ENCODE results near the gene BRF1.
"Not testable (repeated sequence)": the region's sequence is repeated elsewhere in the genome, so short reads cannot be mapped to it uniquely, and the experiment has no call there.

BRF1 gene

GRCh38 chr14:105290621-105291346, 10.0 kb downstream of the BRF1 start:
- no peak for DNase-seq (ENCODE audit: low spot score)

DNA sequence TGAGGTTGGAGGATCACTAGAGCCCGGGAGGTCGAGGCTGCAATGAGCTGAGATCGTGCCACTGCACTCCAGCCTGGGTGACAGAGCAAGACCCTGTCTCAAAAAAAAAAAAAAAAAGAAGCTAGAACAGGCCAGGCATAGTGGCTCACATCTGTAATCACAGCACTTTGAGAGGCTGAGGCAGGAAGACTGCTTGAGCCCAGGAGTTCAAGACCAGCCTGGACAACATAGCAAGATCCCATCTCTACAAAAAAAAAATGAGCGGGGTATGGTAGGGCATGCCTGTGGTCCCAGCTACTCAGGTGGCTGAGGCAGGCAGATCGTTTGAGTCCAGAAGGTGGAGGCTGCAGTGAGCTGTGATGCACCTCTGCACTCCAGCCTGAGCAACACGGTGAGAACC, 11.9 kb downstream of the BRF1 start:
- DNase-seq (ENCODE audit: low spot score), result not testable (repeated sequence)

DNA sequence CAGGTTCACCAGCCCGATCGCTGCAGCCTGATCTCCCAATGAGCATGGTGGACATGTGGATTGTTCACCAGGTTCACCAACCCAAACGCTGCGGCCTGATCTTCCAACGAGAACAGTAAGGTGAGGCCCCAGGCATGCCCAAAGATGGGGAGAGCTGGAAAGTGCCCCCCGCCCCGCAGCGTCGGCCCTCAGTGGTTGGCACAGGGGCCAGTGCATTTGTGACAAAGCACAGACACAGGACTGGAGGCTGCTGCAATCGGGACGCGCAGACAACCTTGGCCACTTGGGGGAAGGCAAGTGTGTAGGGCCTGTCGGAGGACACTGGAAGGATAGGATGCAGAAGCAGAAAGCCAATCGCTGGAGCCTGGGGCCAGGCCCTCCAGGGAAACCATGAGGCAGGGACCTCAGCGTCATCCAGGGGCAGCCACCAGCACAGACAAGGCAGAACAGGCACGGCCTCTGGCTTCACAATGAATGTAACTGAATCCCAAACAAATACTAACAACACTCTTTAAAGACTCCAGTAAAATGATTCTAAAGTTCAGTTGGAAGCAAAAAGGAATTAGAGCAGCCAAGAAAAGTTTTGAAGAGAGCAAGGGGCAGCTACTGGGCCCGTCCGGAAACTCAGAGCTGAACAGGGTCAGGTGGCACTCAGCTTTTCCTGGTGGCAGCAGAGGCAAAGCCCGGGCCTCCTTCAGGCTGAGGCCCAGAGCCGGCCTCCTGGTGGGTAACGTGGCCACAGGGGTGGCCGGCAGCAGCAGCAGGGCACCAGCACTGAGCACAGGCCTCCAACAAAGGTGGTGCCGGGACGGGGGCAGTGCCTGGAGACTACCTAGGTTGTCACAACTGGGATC, 13.3 kb downstream of the BRF1 start:
- DNase-seq (ENCODE audit: low spot score), result no peak

GRCh38 chr14:105286759-105287144, 14.0 kb downstream of the BRF1 start:
- no peak for DNase-seq (ENCODE audit: low spot score)

DNA sequence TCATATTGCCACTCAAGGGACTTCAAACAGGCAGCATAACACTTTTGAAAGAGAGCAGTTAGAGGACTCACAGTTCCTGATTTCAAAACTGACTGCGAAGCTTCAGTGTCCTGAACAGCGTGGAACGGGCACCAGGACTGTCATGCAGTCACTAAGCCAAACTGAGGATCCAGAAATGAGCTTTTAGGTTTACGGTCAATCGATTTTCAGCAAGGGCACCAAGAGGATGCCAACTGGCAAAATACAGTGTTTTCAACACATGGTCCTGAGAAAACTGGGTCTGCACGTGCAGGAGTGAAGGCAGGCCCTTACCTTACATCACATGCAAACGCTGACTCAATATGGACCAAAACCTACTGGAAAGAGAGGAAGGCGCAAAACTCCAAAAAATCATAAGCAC, 15.6 kb downstream of the BRF1 start:
- DNase-seq (ENCODE audit: low spot score), result no peak

DNA sequence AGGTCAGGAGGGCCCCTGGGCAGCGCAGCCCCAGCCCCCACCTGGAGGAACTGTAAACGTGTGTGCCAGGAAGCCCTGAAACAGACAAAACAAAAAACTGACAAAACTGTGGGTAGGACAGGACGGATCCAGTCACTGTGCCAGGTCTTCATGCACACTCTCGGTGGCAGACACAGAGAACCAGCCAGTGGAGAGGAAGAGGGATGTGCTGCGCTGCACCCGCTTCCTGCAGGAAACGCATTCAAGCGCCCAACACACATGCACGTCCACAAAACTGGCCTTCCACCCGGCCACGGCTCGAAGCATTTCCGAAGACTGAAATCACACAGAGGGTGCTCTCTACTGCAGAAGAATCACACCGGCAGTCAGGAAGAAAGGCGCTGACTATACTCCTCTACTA, 16.9 kb downstream of the BRF1 start:
- DNase-seq (ENCODE audit: low spot score), result no peak

- no peak for DNase-seq (ENCODE audit: low spot score)
These were observed 17.8 kb downstream of the BRF1 start for GRCh38 chr14:105283028-105283427.

GRCh38 chr14:105282098-105282725, 18.6 kb downstream of the BRF1 start:
- no peak for DNase-seq (ENCODE audit: low spot score)

DNA sequence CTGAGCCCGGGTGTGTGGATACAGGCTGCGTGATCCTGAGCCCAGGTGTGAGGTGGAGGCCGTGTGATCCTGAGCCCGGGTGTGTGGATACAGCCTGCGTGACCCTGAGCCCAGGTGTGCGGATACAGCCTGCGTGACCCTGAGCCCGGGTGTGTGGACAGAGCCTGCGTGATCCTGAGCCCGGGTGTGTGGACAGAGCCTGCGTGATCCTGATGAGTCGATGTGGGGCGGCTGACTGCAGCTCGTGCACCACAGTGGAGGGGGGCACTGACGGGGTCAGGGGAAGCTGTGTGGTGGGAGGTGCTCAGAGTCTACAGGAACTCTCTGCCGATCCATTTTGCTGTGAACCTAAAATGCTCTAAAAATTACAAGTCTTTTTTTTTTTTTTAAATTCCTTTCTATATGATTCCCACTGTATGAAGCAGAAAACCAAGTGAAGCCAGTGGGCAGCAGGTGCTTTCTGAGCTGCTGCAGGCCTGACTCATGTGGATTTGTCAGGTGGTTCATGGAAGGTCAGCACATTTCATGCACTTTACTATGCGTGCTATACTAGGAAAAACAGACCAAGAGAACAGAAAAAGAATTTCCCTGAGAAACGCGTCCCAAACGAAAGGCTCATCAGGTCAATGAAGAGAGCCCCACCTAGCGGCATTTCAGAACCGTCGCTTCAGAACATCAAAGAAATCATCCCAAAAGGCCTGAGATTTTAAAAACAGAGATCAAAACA, 19.3 kb downstream of the BRF1 start:
- DNase-seq (ENCODE audit: low spot score), result peak; percentile 30

DNA sequence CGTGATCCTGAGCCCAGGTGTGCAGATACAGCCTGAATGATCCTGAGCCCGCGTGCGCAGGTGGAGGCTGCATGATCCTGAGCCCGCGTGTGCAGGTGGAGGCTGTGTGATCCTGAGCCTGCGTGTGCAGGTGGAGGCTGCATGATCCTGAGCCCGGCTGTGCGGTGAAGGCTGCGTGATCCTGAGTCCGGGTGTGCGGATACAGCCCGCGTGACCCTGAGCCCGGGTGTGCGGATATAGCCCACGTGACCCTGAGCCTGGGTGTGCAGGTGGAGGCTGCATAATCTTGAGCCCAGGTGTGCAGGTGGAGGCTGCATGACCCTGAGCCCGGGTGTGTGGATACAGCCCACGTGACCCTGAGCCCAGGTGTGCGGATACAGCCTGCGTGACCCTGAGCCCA, 20.3 kb downstream of the BRF1 start:
- no peak for DNase-seq (ENCODE audit: low spot score)

- no peak for DNase-seq (ENCODE audit: low spot score)
These were observed 21.0 kb downstream of the BRF1 start for GRCh38 chr14:105279642-105280361.

- DNase-seq (ENCODE audit: low spot score), result not testable (repeated sequence)
These were observed 23.4 kb downstream of the BRF1 start for GRCh38 chr14:105277448-105277847.

- no peak for DNase-seq (ENCODE audit: low spot score)
These were observed 25.4 kb downstream of the BRF1 start for GRCh38 chr14:105275267-105275946.

- no peak for DNase-seq (ENCODE audit: low spot score)
These were observed 26.2 kb downstream of the BRF1 start for GRCh38 chr14:105274637-105275036.

DNA sequence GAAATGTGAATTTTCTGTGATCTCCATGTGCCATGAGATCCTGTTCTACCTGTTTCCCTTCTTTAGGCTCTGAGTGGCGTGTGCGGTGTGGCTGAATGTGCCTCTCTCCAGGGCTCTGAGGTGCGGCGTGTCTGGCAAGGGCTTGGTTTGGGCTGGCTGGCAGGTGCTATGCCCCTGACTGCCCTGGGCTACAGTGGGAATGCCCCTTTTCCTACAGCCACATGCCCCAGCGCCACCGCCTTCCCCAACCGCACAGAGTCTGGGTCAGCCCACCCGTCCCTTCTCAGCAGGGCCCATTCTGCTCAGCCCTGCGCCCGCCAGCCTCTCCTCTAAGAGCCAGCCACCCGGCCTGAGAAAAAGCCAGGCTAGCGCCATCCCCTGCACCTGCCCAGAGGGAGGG, 27.7 kb downstream of the BRF1 start:
- DNase-seq (ENCODE audit: low spot score), result no peak

DNA sequence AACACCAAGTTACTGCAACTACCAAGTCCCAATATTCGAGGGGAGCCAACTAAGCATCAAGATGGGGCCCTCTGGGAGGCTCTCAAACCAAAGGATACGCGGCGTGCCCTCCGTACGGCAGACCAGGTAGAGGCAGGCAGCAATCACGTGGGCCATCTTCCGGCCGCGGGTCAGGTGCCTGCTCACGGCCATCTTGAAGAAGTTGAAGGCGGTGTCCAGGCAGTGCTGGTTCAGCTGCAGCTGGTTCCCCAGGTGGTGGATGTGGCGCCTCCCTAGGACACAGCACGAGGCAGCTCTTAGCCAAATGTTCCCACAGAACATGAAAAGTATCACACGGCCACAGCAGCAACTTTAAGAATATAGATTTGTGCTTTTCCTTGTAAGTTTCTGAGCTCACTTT, 28.2 kb downstream of the BRF1 start:
- DNase-seq (ENCODE audit: low spot score), result no peak

GRCh38 chr14:105271224-105271890, 29.4 kb downstream of the BRF1 start:
- DNase-seq (ENCODE audit: low spot score), result no peak

- no peak for DNase-seq (ENCODE audit: low spot score)
These were observed 31.4 kb downstream of the BRF1 start for GRCh38 chr14:105269405-105269804.

DNA sequence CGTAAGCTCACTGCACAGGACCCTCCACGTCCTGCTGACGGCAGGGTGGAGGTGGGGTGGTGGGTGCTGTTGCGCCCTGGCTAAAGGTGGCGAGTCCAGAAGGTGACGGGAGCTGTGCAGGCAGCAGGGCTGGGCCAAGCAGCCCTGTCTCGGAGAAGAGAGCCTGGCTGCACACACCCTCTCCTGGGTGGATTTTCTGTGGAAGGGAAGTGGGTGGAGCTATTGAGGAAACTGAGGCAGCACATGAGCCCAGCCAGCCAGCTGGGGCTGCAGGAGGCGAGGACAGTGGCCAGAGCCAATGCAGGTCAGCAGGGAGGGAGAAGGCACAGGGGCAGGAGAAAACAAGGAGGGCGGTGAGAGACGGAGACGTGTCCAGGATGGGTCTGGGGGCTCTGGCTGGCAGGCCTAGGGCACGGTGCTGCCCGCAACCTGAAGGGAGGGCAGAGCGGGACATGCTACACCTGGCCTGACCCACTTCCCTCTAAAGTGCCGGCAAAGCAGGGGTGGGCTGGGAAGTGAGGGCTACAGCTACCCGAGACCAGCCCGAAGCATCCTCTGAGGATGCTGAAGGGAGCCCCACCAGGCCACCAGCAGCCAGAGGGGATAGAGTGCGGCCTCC, 32.0 kb downstream of the BRF1 start:
- DNase-seq (ENCODE audit: low spot score), result no peak

Measured in hematopoietic multipotent progenitor cell treated with erythropoietin and hydrocortisone succinate and interleukin-3 and kit ligand, for 15 days (in vitro differentiated cells).